SK-N-SH (cell line): ENCODE measurements around the gene IGSF9B. TPM values are rescaled to one million over a fixed set of nuclear protein-coding genes. Genes with fewer than 3 reads are reported as not detected.

Experiments used
- CTCF ChIA-PET: fragments of 300-600, 350-600 bp; formaldehyde crosslinking; extraction: SDS; loops from one replicate; lab custom pipeline; 2021; lab: Yijun Ruan, JAX
- POLR2A ChIA-PET: fragments of 350-600 bp; sonication (Branson Sonifier 250); formaldehyde crosslinking; extraction: SDS; loops from one replicate; lab custom pipeline; 2020; ENCODE audit warnings: antibody characterized with exemption, inconsistent platforms; lab: Yijun Ruan, JAX
- DNase-seq: peaks from one replicate; pipeline ENCODE4 v3.0.0; 2012
- H2AFZ ChIP-seq: fragments of 200-600 bp; sonication (generic); 2 replicates; pipeline ENCODE4 v1.8.1; 2016; ENCODE audit warnings: antibody characterized with exemption, mild to moderate bottlenecking, low read depth
- H3F3A ChIP-seq: fragments of 200-600 bp; sonication (generic); replicated peaks from 2 replicates; pipeline ENCODE3; 2016; ENCODE audit warnings: antibody characterized with exemption, mild to moderate bottlenecking; ENCODE audit not compliant: insufficient read depth
- H3K27ac ChIP-seq, 2 experiments: fragments of 200-500 bp in 1 of 2; fragments of 200-600 bp in 1 of 2; sonication (Bioruptor generic) in 1 of 2; sonication (generic), shearing (Covaris generic) in 1 of 2; 2 replicates each; pipeline versions ENCODE4 v1.5.1 to v1.6.1; 2014 to 2016; ENCODE audit warnings: low read depth in 2 of 2, inconsistent platforms in 1 of 2, low read length in 1 of 2, mild to moderate bottlenecking in 1 of 2, mixed read lengths in 1 of 2
- H3K27me3 ChIP-seq: fragments of 200-600 bp; sonication (generic), shearing (Covaris generic); 2 replicates; pipeline ENCODE4 v1.6.1; 2016; ENCODE audit warnings: mixed run types; ENCODE audit not compliant: insufficient read depth
- H3K36me3 ChIP-seq, 2 experiments: fragments of 200-500 bp in 1 of 2; fragments of 200-600 bp in 1 of 2; sonication (Bioruptor generic) in 1 of 2; sonication (generic) in 1 of 2; replicated peaks in 1 of 2; 2 replicates each; pipeline versions ENCODE3 to v1.5.1; 2014 to 2016; ENCODE audit warnings: low read length in 1 of 2, mild to moderate bottlenecking in 1 of 2; ENCODE audit not compliant: insufficient read depth in 2 of 2, control insufficient read depth in 1 of 2
- H3K4me1 ChIP-seq, 2 experiments: fragments of 200-500 bp in 1 of 2; fragments of 200-600 bp in 1 of 2; sonication (Bioruptor generic) in 1 of 2; sonication (generic), shearing (Covaris generic) in 1 of 2; 2 replicates each; pipeline versions ENCODE4 v1.5.1 to v1.6.1; 2014 to 2016; ENCODE audit warnings: low read depth in 1 of 2, low read length in 1 of 2, mixed run types in 1 of 2; ENCODE audit not compliant: insufficient read depth in 2 of 2, control insufficient read depth in 1 of 2
- H3K4me2 ChIP-seq: fragments of 200-600 bp; sonication (generic), shearing (Covaris generic); 2 replicates; pipeline ENCODE4 v1.6.1; 2017; ENCODE audit warnings: mixed run types
- H3K4me3 ChIP-seq, 2 experiments: fragments of 200-500 bp in 1 of 2; fragments of 200-600 bp in 1 of 2; sonication (Bioruptor generic) in 1 of 2; sonication (generic), shearing (Covaris generic) in 1 of 2; 2 replicates each; pipeline versions ENCODE4 v1.5.1 to v1.8.1; 2014 to 2016; ENCODE audit warnings: low read depth in 2 of 2, inconsistent platforms in 1 of 2, low read length in 1 of 2, mild to moderate bottlenecking in 1 of 2, mixed read lengths in 1 of 2, moderate library complexity in 1 of 2
- H3K79me2 ChIP-seq: fragments of 200-600 bp; sonication (generic); 2 replicates; pipeline ENCODE4 v1.8.1; 2017; ENCODE audit warnings: mild to moderate bottlenecking; ENCODE audit not compliant: insufficient read depth
- H3K9ac ChIP-seq: fragments of 200-600 bp; sonication (generic); 2 replicates; pipeline ENCODE4 v1.6.1; 2017; ENCODE audit warnings: mixed run types
- H3K9me2 ChIP-seq: fragments of 200-600 bp; sonication (generic); 2 replicates; pipeline ENCODE4 v1.6.1; 2017; ENCODE audit warnings: mixed run types
- H3K9me3 ChIP-seq: fragments of 200-600 bp; sonication (generic); 2 replicates; pipeline ENCODE4 v1.6.1; 2017; ENCODE audit warnings: mixed run types, mild to moderate bottlenecking, moderate library complexity
- H4K20me1 ChIP-seq: fragments of 200-600 bp; sonication (generic); 2 replicates; pipeline ENCODE4 v1.6.1; 2017; ENCODE audit warnings: mild to moderate bottlenecking, mixed run types; ENCODE audit not compliant: insufficient read depth
- CTCF ChIP-seq: fragments of 200-600 bp; sonication (generic); IDR thresholded peaks from 2 replicates; pipeline ENCODE4 v1.6.1; 2017; ENCODE audit warnings: antibody characterized with exemption, mild to moderate bottlenecking, moderate library complexity
- FOXM1 ChIP-seq: IDR thresholded peaks from 2 replicates; pipeline ENCODE4 v1.4.0; 2012; ENCODE audit warnings: low read depth, mild to moderate bottlenecking
- GATA2 ChIP-seq: sonication (generic); formaldehyde crosslinking; IDR thresholded peaks from 2 replicates; pipeline ENCODE4 v1.5.0; 2020; ENCODE audit warnings: mild to moderate bottlenecking, missing genetic modification reagents
- NFIC ChIP-seq: IDR thresholded peaks from 2 replicates; pipeline ENCODE4 v1.4.0; 2012; ENCODE audit warnings: borderline replicate concordance
- PBX3 ChIP-seq: IDR thresholded peaks from 2 replicates; pipeline ENCODE4; 2012
- TAF1 ChIP-seq: IDR thresholded peaks from 2 replicates; pipeline ENCODE4 v1.6.1; 2012; ENCODE audit warnings: low read depth, mild to moderate bottlenecking, low read length, moderate library complexity, borderline replicate concordance
- ZBTB33 ChIP-seq: IDR thresholded peaks from 2 replicates; pipeline ENCODE4 v1.4.0; 2012; ENCODE audit warnings: low read depth, borderline replicate concordance
- WGBS: methylation state at CpG from one replicate; pipeline ENCODE4 v1.1.6; 2017; ENCODE audit warnings: low lambda C conversion rate; 5-methylcytosine and 5-hydroxymethylcytosine counted together
- polyA plus RNA-seq, 3 experiments: library from polyadenylated mRNA; depleted of rRNA; stranded (reverse); fragments of >200 nt; gene quantifications; 2 replicates each; pipeline ENCODE4 v1.2.3, GENCODE V29; 2012
- TF ChIP-seq, protein P1 (sequence below): fragments of 150-350 bp; IDR thresholded peaks from 2 replicates; pipeline ENCODE4 v1.6.1; 2017; ENCODE audit warnings: antibody characterized with exemption, low read length, low read depth, borderline replicate concordance
- TF ChIP-seq, protein P2 (sequence below): IDR thresholded peaks from 2 replicates; pipeline ENCODE4 v1.4.0; 2012; ENCODE audit warnings: low read depth

IGSF9B gene
- polyA plus RNA-seq, 1 of the 3 experiments (the other 2 are of a cell fraction) = 0.41 TPM

DNA sequence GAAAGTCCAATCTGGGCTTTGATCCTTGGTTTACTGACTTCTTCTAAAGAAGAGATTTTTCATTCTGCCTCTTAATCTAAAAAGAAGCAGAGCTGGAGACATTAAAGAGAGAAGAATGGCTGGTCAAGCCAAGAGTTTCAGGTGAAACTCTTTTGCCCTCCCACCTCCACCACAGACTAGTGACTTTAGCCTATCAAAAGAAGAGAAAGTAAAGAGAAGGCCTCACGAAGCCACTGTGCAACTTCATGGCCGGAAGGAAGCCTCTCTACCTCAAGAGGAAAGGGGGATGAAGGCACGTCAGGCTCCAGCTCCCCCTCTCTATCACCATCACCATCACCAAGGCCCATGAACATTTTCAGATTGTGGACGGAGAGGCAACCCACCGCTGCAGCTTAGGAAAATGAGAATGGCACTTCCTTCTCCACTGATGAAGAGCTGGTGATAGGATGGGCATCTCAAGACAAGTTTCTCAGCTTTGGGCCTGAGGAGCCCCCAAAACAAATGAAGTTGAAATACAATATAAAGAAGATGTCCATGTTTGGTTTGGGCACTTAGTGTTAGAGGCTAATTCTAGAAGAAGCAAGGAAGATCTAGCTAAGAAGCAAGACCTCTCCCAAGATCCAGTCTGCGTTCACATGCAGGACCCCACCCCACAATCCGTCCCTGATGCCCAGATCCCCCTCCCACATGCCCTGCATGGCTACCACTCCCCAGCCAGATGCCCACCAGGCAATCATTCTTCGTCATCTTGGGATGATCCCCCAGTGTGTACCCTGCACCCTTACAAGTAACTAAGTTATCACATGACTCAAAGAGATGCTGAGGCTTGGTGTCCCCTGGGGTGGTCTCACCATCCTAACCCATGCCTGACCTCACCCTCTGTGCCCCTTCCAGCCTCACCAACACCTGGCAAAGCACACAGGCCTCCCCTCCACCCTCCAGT lies 52.6 kb downstream of the IGSF9B start (continued):
- no peak for TF ChIP-seq CTCF

GRCh38 chr11:133903056-133903455 lies 53.7 kb downstream of the IGSF9B start:
- WGBS = 68% methylated on average over 12 of the region's 13 CpGs
- Histone ChIP-seq H3F3A (no peaks in the 10 kb centered on the region), H3K9me3 (no peaks in the 10 kb centered on the region), H4K20me1 (no peaks in the 10 kb centered on the region), H3K9me2 (no peaks in the 10 kb centered on the region), H2AFZ (no peak overlapping the region), H3K4me3 (no peak overlapping the region), H3K27me3 (no peaks in the 10 kb centered on the region), H3K9ac (no peak overlapping the region), H3K27ac (no peak overlapping the region), H3K4me2 (no peak overlapping the region), H3K79me2 (no peaks in the 10 kb centered on the region), H3K36me3 (no peaks in the 10 kb centered on the region), H3K4me1 (no peaks in the 10 kb centered on the region)
- no peak for DNase-seq
- ChIA-PET CTCF (interaction anchor here (0.9 kb wide), 1 partner anchor 143 kb away, joined by 3 read pairs; no protein-coding TSS in a partner anchor), POLR2A (interaction anchor here (0.6 kb wide), 1 partner anchor 47 kb away, joined by 3 read pairs; no protein-coding TSS in a partner anchor)
- TF ChIP-seq PBX3 (no peak), GATA2 (CRISPR knock-in tag) (no peak), CTCF (no peak), ZBTB33 (no peak), FOXM1 (no peak), NFIC (no peak), TAF1 (no peak)
- TF ChIP-seq, protein P1, sequence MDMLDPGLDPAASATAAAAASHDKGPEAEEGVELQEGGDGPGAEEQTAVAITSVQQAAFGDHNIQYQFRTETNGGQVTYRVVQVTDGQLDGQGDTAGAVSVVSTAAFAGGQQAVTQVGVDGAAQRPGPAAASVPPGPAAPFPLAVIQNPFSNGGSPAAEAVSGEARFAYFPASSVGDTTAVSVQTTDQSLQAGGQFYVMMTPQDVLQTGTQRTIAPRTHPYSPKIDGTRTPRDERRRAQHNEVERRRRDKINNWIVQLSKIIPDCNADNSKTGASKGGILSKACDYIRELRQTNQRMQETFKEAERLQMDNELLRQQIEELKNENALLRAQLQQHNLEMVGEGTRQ = no peak
- TF ChIP-seq, protein P2, sequence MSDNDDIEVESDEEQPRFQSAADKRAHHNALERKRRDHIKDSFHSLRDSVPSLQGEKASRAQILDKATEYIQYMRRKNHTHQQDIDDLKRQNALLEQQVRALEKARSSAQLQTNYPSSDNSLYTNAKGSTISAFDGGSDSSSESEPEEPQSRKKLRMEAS = no peak
